ENCODE measurements around the gene ZP1.

DNA sequence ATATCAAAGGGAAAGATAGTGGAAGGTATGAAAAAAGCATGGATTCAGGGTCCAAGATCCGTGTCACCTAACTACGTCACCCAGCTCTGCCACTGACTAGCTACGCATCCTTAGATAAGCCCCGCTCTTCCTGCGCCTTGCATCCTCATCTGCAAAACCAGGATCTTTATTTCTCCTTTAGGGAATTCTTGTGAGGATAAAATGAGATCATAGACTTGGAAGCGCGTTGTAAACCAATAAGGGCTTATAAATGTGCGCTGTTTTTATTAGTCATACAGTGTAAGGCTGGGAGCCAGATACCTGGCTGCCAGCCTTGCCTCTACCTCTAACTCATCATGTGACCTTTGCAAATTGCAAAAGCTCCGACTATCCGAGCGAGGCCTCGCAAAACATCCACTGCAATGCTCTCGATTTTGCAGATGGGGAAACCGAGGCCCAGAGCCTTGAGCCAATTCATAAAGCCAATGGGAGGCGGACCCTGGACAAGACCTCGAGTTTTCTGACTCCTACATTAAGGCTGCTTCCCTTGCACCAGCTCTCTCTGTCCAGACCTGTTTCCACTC, 38.3 kb downstream of the ZP1 start:
- TF ChIP-seq, protein P1, sequence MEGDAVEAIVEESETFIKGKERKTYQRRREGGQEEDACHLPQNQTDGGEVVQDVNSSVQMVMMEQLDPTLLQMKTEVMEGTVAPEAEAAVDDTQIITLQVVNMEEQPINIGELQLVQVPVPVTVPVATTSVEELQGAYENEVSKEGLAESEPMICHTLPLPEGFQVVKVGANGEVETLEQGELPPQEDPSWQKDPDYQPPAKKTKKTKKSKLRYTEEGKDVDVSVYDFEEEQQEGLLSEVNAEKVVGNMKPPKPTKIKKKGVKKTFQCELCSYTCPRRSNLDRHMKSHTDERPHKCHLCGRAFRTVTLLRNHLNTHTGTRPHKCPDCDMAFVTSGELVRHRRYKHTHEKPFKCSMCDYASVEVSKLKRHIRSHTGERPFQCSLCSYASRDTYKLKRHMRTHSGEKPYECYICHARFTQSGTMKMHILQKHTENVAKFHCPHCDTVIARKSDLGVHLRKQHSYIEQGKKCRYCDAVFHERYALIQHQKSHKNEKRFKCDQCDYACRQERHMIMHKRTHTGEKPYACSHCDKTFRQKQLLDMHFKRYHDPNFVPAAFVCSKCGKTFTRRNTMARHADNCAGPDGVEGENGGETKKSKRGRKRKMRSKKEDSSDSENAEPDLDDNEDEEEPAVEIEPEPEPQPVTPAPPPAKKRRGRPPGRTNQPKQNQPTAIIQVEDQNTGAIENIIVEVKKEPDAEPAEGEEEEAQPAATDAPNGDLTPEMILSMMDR (IDR thresholded peaks at IDR 0.05), result no peak
- no peak for TF ChIP-seq EP300 (IDR thresholded peaks at IDR 0.05; ENCODE audit: low read depth)
- no peak for TF ChIP-seq POLR2AphosphoS5 (IDR thresholded peaks at IDR 0.05)
- no peak for TF ChIP-seq POLR2A (IDR thresholded peaks at IDR 0.05)
